Measurements from ENCODE around the gene KRTAP1-1. TPM values are rescaled to one million over a fixed set of nuclear protein-coding genes. Genes with fewer than 3 reads are reported as not detected.

KRTAP1-1 gene
- total RNA-seq, 1 experiment from 2014 or later: not detected

- ChIA-PET POLR2A (no interaction called here), CTCF (no interaction called here)
- no peak for TF ChIP-seq RAD21 (IDR thresholded peaks at IDR 0.05; ENCODE audit: low read depth)
- TF ChIP-seq ZNF274 (IDR thresholded peaks at IDR 0.05; ENCODE audit: low read depth, low read length): no peak
- no peak for TF ChIP-seq CBX3 (IDR thresholded peaks at IDR 0.05; ENCODE audit: low read depth)
- no peak for TF ChIP-seq FOSL1 (IDR thresholded peaks at IDR 0.05; ENCODE audit: low read depth)
- TF ChIP-seq ZFX (IDR thresholded peaks at IDR 0.05): no peak
- TF ChIP-seq JUND (IDR thresholded peaks at IDR 0.05): no peak
- TF ChIP-seq SRF (IDR thresholded peaks at IDR 0.05; ENCODE audit: low read depth): no peak
- TF ChIP-seq REST (IDR thresholded peaks at IDR 0.05; ENCODE audit: low read depth): no peak
These were observed 21.8 kb downstream of the KRTAP1-1 start for GRCh38 chr17:41019415-41019814.

GRCh38 chr17:41018541-41018940 lies 22.7 kb downstream of the KRTAP1-1 start:
- no peak for DNase-seq (ENCODE audit: low read depth, low spot score)
- ChIA-PET POLR2A (no interaction called here), RAD21 (ENCODE audit: low non-redundant PET in 1 of 2, low total read pairs in 2 of 2, uncharacterized antibody in 2 of 2, unreplicated experiment in 2 of 2) (no interaction called here), CTCF (no interaction called here)
- Histone ChIP-seq H3K4me2 (ENCODE audit: low read length) (no peak overlapping the region), H3K9me2 (ENCODE audit: insufficient read depth) (no peaks in the 10 kb centered on the region), H2AFZ (ENCODE audit: low read depth, low read length, poor library complexity, severe bottlenecking) (no peak overlapping the region), H3K9ac (ENCODE audit: low read length) (no peak overlapping the region), H3K9me3 (ENCODE audit: control insufficient read depth in 1 of 2, insufficient read depth in 1 of 2, low read depth in 1 of 2, low read length in 2 of 2) (peaks cover 0 to 7% of the 10 kb centered on the region in 2 experiments; a peak in 1 of 4 replicates), H3K4me1 (ENCODE audit: control insufficient read depth in 1 of 2, insufficient read depth in 2 of 2, low read length in 2 of 2) (no peaks in the 10 kb centered on the region), H3K27ac (ENCODE audit: low read depth, low read length) (no peak overlapping the region), H3K36me3 (ENCODE audit: control insufficient read depth in 1 of 2, insufficient read depth in 2 of 2, low read length in 2 of 2) (no peaks in the 10 kb centered on the region; a peak in 1 of 4 replicates), H3K4me3 (replicated peaks in 1 of 2; ENCODE audit: low read depth in 1 of 2, low read length in 2 of 2) (no peak overlapping the region), H3K27me3 (ENCODE audit: insufficient read depth, low read length) (no peaks in the 10 kb centered on the region), H4K20me1 (ENCODE audit: insufficient read depth) (no peaks in the 10 kb centered on the region), H3K79me2 (ENCODE audit: insufficient read depth, low read length) (no peaks in the 10 kb centered on the region)
- no TSS peak for BruUV-seq (replicated peaks)
- intact Hi-C loops (cut with micrococcal nuclease): no loop called here
- ATAC-seq: no peak
- no peak for TF ChIP-seq CEBPB (IDR thresholded peaks at IDR 0.05; ENCODE audit: low read depth)
- TF ChIP-seq POLR2A (IDR thresholded peaks at IDR 0.05; ENCODE audit: borderline replicate concordance, extremely low read depth, insufficient read depth, insufficient read length): no peak
- TF ChIP-seq ZNF274 (IDR thresholded peaks at IDR 0.05; ENCODE audit: low read depth, low read length): no peak
- no peak for TF ChIP-seq ATF3 (IDR thresholded peaks at IDR 0.05)
- TF ChIP-seq CBX3 (IDR thresholded peaks at IDR 0.05; ENCODE audit: low read depth): no peak
- TF ChIP-seq EZH2 (IDR thresholded peaks at IDR 0.05): no peak
- TF ChIP-seq SP1 (IDR thresholded peaks at IDR 0.05; ENCODE audit: low read depth): no peak
- no peak for TF ChIP-seq POLR2AphosphoS5 (IDR thresholded peaks at IDR 0.05; ENCODE audit: low read depth, low read length)
- no peak for TF ChIP-seq FOSL1 (IDR thresholded peaks at IDR 0.05; ENCODE audit: low read depth)
- no peak for TF ChIP-seq REST (IDR thresholded peaks at IDR 0.05; ENCODE audit: low read depth)
- TF ChIP-seq EZH2phosphoT487 (IDR thresholded peaks at IDR 0.05; ENCODE audit: borderline replicate concordance): no peak
- no peak for TF ChIP-seq RAD21 (IDR thresholded peaks at IDR 0.05; ENCODE audit: low read depth)

More at GRCh38 chr17:41019415-41019814, 21.8 kb downstream of the KRTAP1-1 start:
- H2AFZ ChIP-seq (ENCODE audit: low read depth, low read length, poor library complexity, severe bottlenecking): no peak overlapping the region
- RAD21 ChIA-PET (ENCODE audit: low non-redundant PET in 1 of 2, low total read pairs in 2 of 2, uncharacterized antibody in 2 of 2, unreplicated experiment in 2 of 2): no interaction called here
- no peaks in the 10 kb centered on the region for H4K20me1 ChIP-seq (ENCODE audit: insufficient read depth)
- H3K27ac ChIP-seq (ENCODE audit: low read depth, low read length): no peak overlapping the region
- no peaks in the 10 kb centered on the region for H3K79me2 ChIP-seq (ENCODE audit: insufficient read depth, low read length)
- no peaks in the 10 kb centered on the region; a peak in 1 of 4 replicates for H3K36me3 ChIP-seq (ENCODE audit: control insufficient read depth in 1 of 2, insufficient read depth in 2 of 2, low read length in 2 of 2)
- ATAC-seq (no peak), DNase-seq (ENCODE audit: low read depth, low spot score) (no peak)
- H3K9me2 ChIP-seq (ENCODE audit: insufficient read depth): no peaks in the 10 kb centered on the region
- no peak overlapping the region for H3K4me2 ChIP-seq (ENCODE audit: low read length)
- no TSS peak for BruUV-seq (replicated peaks)
- H3K4me1 ChIP-seq (ENCODE audit: control insufficient read depth in 1 of 2, insufficient read depth in 2 of 2, low read length in 2 of 2): no peaks in the 10 kb centered on the region
- H3K27me3 ChIP-seq (ENCODE audit: insufficient read depth, low read length): no peaks in the 10 kb centered on the region
- intact Hi-C loops (cut with micrococcal nuclease): no loop called here
- H3K4me3 ChIP-seq (replicated peaks in 1 of 2; ENCODE audit: low read depth in 1 of 2, low read length in 2 of 2): no peak overlapping the region
- H3K9ac ChIP-seq (ENCODE audit: low read length): no peak overlapping the region
- peaks cover 0 to 9% of the 10 kb centered on the region in 2 experiments; a peak in 1 of 4 replicates for H3K9me3 ChIP-seq (ENCODE audit: control insufficient read depth in 1 of 2, insufficient read depth in 1 of 2, low read depth in 1 of 2, low read length in 2 of 2)

Data from HCT116 (cell line).